Measurements from ENCODE around the gene RAET1E. TPM values are rescaled to one million over a fixed set of nuclear protein-coding genes. Genes with fewer than 3 reads are reported as not detected.

The RAET1E gene
- total and polyA plus RNA-seq, 9 of the 15 experiments (the other 6 are each of a cell fraction or from before 2014, with no cell fraction given): not detected

DNA sequence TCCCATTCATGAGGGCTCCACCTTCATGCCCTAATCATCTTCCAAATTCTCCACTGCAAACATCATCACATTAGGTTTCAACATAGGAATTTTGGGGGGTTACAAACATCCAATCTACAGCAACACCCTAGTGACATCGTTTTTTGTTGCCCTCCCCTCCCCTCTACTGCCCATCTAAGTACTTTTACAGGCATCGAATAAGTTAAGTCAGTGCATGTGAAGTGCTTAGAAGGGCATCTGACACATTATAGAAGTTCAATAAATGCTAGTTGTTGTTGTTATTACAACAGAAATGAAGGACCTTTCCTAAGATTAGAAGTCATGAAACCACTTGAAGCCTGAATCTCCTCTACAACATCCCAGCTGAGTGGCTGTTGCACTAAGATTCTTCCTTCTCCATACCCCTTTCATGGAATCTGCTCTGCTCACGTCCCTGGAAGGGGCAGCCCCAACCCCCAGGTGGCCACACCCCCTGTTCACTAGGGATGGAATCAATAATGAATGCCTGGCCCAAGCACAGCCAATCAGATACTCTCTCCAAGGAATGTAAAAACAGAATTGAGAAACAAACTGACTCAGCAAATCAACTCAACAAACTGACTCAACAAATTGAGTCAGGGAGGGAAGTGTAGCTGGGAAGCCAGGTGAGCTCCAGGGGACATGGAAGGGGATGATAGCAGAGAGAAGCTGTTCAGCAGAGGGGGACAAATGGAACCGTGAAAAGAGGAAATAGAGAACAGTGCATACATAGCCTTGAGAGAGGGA is 29.9 kb downstream of the RAET1E start (continued):
- TF ChIP-seq, protein P1, sequence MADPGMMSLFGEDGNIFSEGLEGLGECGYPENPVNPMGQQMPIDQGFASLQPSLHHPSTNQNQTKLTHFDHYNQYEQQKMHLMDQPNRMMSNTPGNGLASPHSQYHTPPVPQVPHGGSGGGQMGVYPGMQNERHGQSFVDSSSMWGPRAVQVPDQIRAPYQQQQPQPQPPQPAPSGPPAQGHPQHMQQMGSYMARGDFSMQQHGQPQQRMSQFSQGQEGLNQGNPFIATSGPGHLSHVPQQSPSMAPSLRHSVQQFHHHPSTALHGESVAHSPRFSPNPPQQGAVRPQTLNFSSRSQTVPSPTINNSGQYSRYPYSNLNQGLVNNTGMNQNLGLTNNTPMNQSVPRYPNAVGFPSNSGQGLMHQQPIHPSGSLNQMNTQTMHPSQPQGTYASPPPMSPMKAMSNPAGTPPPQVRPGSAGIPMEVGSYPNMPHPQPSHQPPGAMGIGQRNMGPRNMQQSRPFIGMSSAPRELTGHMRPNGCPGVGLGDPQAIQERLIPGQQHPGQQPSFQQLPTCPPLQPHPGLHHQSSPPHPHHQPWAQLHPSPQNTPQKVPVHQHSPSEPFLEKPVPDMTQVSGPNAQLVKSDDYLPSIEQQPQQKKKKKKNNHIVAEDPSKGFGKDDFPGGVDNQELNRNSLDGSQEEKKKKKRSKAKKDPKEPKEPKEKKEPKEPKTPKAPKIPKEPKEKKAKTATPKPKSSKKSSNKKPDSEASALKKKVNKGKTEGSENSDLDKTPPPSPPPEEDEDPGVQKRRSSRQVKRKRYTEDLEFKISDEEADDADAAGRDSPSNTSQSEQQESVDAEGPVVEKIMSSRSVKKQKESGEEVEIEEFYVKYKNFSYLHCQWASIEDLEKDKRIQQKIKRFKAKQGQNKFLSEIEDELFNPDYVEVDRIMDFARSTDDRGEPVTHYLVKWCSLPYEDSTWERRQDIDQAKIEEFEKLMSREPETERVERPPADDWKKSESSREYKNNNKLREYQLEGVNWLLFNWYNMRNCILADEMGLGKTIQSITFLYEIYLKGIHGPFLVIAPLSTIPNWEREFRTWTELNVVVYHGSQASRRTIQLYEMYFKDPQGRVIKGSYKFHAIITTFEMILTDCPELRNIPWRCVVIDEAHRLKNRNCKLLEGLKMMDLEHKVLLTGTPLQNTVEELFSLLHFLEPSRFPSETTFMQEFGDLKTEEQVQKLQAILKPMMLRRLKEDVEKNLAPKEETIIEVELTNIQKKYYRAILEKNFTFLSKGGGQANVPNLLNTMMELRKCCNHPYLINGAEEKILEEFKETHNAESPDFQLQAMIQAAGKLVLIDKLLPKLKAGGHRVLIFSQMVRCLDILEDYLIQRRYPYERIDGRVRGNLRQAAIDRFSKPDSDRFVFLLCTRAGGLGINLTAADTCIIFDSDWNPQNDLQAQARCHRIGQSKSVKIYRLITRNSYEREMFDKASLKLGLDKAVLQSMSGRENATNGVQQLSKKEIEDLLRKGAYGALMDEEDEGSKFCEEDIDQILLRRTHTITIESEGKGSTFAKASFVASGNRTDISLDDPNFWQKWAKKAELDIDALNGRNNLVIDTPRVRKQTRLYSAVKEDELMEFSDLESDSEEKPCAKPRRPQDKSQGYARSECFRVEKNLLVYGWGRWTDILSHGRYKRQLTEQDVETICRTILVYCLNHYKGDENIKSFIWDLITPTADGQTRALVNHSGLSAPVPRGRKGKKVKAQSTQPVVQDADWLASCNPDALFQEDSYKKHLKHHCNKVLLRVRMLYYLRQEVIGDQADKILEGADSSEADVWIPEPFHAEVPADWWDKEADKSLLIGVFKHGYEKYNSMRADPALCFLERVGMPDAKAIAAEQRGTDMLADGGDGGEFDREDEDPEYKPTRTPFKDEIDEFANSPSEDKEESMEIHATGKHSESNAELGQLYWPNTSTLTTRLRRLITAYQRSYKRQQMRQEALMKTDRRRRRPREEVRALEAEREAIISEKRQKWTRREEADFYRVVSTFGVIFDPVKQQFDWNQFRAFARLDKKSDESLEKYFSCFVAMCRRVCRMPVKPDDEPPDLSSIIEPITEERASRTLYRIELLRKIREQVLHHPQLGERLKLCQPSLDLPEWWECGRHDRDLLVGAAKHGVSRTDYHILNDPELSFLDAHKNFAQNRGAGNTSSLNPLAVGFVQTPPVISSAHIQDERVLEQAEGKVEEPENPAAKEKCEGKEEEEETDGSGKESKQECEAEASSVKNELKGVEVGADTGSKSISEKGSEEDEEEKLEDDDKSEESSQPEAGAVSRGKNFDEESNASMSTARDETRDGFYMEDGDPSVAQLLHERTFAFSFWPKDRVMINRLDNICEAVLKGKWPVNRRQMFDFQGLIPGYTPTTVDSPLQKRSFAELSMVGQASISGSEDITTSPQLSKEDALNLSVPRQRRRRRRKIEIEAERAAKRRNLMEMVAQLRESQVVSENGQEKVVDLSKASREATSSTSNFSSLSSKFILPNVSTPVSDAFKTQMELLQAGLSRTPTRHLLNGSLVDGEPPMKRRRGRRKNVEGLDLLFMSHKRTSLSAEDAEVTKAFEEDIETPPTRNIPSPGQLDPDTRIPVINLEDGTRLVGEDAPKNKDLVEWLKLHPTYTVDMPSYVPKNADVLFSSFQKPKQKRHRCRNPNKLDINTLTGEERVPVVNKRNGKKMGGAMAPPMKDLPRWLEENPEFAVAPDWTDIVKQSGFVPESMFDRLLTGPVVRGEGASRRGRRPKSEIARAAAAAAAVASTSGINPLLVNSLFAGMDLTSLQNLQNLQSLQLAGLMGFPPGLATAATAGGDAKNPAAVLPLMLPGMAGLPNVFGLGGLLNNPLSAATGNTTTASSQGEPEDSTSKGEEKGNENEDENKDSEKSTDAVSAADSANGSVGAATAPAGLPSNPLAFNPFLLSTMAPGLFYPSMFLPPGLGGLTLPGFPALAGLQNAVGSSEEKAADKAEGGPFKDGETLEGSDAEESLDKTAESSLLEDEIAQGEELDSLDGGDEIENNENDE (IDR thresholded peaks at IDR 0.05; ENCODE audit: low read depth, low read length): no peak
- TF ChIP-seq, protein P2, sequence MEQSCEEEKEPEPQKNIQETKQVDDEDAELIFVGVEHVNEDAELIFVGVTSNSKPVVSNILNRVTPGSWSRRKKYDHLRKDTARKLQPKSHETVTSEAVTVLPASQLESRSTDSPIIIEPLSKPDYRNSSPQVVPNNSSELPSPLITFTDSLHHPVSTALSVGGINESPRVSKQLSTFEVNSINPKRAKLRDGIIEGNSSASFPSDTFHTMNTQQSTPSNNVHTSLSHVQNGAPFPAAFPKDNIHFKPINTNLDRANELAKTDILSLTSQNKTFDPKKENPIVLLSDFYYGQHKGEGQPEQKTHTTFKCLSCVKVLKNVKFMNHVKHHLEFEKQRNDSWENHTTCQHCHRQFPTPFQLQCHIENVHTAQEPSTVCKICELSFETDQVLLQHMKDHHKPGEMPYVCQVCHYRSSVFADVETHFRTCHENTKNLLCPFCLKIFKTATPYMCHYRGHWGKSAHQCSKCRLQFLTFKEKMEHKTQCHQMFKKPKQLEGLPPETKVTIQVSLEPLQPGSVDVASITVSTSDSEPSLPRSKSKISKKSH (CRISPR knock-in tag; IDR thresholded peaks at IDR 0.05): no peak
- TF ChIP-seq POLR2H (tag; IDR thresholded peaks at IDR 0.05; ENCODE audit: low read depth): no peak
- TF ChIP-seq, protein P3, sequence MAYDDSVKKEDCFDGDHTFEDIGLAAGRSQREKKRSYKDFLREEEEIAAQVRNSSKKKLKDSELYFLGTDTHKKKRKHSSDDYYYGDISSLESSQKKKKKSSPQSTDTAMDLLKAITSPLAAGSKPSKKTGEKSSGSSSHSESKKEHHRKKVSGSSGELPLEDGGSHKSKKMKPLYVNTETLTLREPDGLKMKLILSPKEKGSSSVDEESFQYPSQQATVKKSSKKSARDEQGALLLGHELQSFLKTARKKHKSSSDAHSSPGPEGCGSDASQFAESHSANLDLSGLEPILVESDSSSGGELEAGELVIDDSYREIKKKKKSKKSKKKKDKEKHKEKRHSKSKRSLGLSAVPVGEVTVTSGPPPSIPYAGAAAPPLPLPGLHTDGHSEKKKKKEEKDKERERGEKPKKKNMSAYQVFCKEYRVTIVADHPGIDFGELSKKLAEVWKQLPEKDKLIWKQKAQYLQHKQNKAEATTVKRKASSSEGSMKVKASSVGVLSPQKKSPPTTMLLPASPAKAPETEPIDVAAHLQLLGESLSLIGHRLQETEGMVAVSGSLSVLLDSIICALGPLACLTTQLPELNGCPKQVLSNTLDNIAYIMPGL (CRISPR knock-in tag; IDR thresholded peaks at IDR 0.05): no peak
- peak; percentile 90 for TF ChIP-seq NFE2 (IDR thresholded peaks at IDR 0.05; ENCODE audit: low read depth)
- TF ChIP-seq, protein P4, sequence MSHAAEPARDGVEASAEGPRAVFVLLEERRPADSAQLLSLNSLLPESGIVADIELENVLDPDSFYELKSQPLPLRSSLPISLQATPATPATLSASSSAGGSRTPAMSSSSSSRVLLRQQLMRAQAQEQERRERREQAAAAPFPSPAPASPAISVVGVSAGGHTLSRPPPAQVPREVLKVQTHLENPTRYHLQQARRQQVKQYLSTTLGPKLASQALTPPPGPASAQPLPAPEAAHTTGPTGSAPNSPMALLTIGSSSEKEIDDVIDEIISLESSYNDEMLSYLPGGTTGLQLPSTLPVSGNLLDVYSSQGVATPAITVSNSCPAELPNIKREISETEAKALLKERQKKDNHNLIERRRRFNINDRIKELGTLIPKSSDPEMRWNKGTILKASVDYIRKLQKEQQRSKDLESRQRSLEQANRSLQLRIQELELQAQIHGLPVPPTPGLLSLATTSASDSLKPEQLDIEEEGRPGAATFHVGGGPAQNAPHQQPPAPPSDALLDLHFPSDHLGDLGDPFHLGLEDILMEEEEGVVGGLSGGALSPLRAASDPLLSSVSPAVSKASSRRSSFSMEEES (CRISPR knock-in tag; IDR thresholded peaks at IDR 0.05): no peak
- no peak for TF ChIP-seq FOXM1 (IDR thresholded peaks at IDR 0.05; ENCODE audit: low read depth)
- no peak for TF ChIP-seq FOXM1 (CRISPR knock-in tag; IDR thresholded peaks at IDR 0.05; ENCODE audit: low read depth)

All from K562 (cell line).